OCI-LY1 (cell line): ENCODE measurements around the gene UBAP1L.

ENCODE experiments used
- H2AFZ ChIP-seq: fragments of 200-600 bp; sonication (generic), shearing (Covaris generic); 2 replicates; pipeline ENCODE4 v1.6.0; 2014; ENCODE audit warnings: antibody characterized with exemption, mild to moderate bottlenecking, low read length
- H3F3A ChIP-seq: fragments of 200-600 bp; sonication (generic), shearing (Covaris generic); 2 replicates; pipeline ENCODE4 v1.6.0; 2014; ENCODE audit warnings: mild to moderate bottlenecking, antibody characterized with exemption, low read length, moderate library complexity; ENCODE audit not compliant: insufficient read depth
- H3K27ac ChIP-seq: fragments of 200-600 bp; sonication (generic); 2 replicates; pipeline ENCODE4 v1.5.1; 2014; ENCODE audit warnings: low read length, mixed run types, mild to moderate bottlenecking, low read depth; ENCODE audit not compliant: poor library complexity, severe bottlenecking
- H3K27me3 ChIP-seq: fragments of 200-600 bp; sonication (generic); 2 replicates; pipeline ENCODE4 v1.6.0; 2014; ENCODE audit warnings: antibody characterized with exemption, mild to moderate bottlenecking, low read length, moderate library complexity; ENCODE audit not compliant: insufficient read depth
- H3K36me3 ChIP-seq: fragments of 200-600 bp; sonication (generic); 2 replicates; pipeline ENCODE4 v1.6.1; 2014; ENCODE audit warnings: mild to moderate bottlenecking, antibody characterized with exemption, low read length, moderate library complexity, mixed read lengths; ENCODE audit not compliant: insufficient read depth
- H3K4me1 ChIP-seq: fragments of 200-600 bp; sonication (generic); 2 replicates; pipeline ENCODE4 v1.5.1; 2014; ENCODE audit warnings: mild to moderate bottlenecking, low read length, moderate library complexity; ENCODE audit not compliant: insufficient read depth, severe bottlenecking
- H3K4me2 ChIP-seq: fragments of 200-600 bp; sonication (generic), shearing (Covaris generic); 2 replicates; pipeline ENCODE4 v1.6.1; 2014; ENCODE audit warnings: low read length
- H3K4me3 ChIP-seq: fragments of 200-600 bp; sonication (generic); 2 replicates; pipeline ENCODE4 v1.5.1; 2014; ENCODE audit warnings: low read length, low read depth, mild to moderate bottlenecking, mixed read lengths; ENCODE audit not compliant: poor library complexity, severe bottlenecking
- H3K79me2 ChIP-seq: fragments of 200-600 bp; shearing (Covaris generic); 2 replicates; pipeline ENCODE4 v1.6.1; 2016; ENCODE audit warnings: mixed run types, low read length, mixed read lengths; ENCODE audit not compliant: insufficient read depth
- H3K9ac ChIP-seq: fragments of 200-600 bp; sonication (generic), shearing (Covaris generic); 2 replicates; pipeline ENCODE4 v1.6.1; 2014; ENCODE audit warnings: mild to moderate bottlenecking, low read length, mixed read lengths
- H3K9me2 ChIP-seq: fragments of 200-600 bp; sonication (generic), shearing (Covaris generic); 2 replicates; pipeline ENCODE4 v1.6.1; 2014; ENCODE audit warnings: low read depth, mild to moderate bottlenecking, low read length, mixed read lengths
- H3K9me3 ChIP-seq: fragments of 200-600 bp; shearing (Covaris generic); 2 replicates; pipeline ENCODE4 v1.6.1; 2014; ENCODE audit warnings: low read length, mixed read lengths
- H4K20me1 ChIP-seq: fragments of 200-600 bp; sonication (generic), shearing (Covaris generic); 2 replicates; pipeline ENCODE4 v1.6.0; 2016; ENCODE audit warnings: mild to moderate bottlenecking, low read length; ENCODE audit not compliant: insufficient read depth
- CTCF ChIP-seq: fragments of 200-600 bp; sonication (generic), shearing (Covaris generic); IDR thresholded peaks from 2 replicates; pipeline ENCODE4 v1.5.1; 2017; ENCODE audit warnings: mild to moderate bottlenecking, antibody characterized with exemption, low read length, moderate library complexity, mixed read lengths
- EZH2 ChIP-seq: fragments of 200-600 bp; sonication (generic), shearing (Covaris generic); IDR thresholded peaks from 2 replicates; pipeline ENCODE4 v1.8.0; 2017; ENCODE audit warnings: borderline replicate concordance, mixed run types, mild to moderate bottlenecking, antibody characterized with exemption, low read length, moderate library complexity, mixed read lengths

The UBAP1L gene

GRCh38 chr15:65097651-65098263, 17.2 kb downstream of the UBAP1L start:
- H3K27me3 ChIP-seq, result no peaks in the 10 kb centered on the region
- TF ChIP-seq EZH2 (no peak), CTCF (no peak)
- no peaks in the 10 kb centered on the region for H4K20me1 ChIP-seq
- H3K9me2 ChIP-seq, result no peaks in the 10 kb centered on the region
- H3K4me2 ChIP-seq, result no peak overlapping the region
- H3K9me3 ChIP-seq, result no peaks in the 10 kb centered on the region
- H3K36me3 ChIP-seq, result peaks cover 19% of the 10 kb centered on the region; the same call in 1 of the 2 replicates
- H3K9ac ChIP-seq, result no peak overlapping the region
- H3K27ac ChIP-seq, result no peak overlapping the region
- H2AFZ ChIP-seq, result no peak overlapping the region
- H3K4me1 ChIP-seq, result no peaks in the 10 kb centered on the region
- H3K4me3 ChIP-seq, result no peak overlapping the region
- H3F3A ChIP-seq, result no peaks in the 10 kb centered on the region
- H3K79me2 ChIP-seq, result no peaks in the 10 kb centered on the region

- Histone ChIP-seq H3K4me1 (no peaks in the 10 kb centered on the region), H3K27me3 (no peaks in the 10 kb centered on the region), H3K9me2 (no peaks in the 10 kb centered on the region), H3K79me2 (no peaks in the 10 kb centered on the region), H3K9me3 (no peaks in the 10 kb centered on the region), H3K4me2 (no peak overlapping the region), H4K20me1 (no peaks in the 10 kb centered on the region), H3K9ac (no peak overlapping the region), H3K36me3 (peaks cover 19% of the 10 kb centered on the region; the same call in 1 of the 2 replicates), H3K4me3 (no peak overlapping the region), H3K27ac (no peak overlapping the region), H3F3A (no peaks in the 10 kb centered on the region), H2AFZ (no peak overlapping the region)
- TF ChIP-seq EZH2, result no peak
- no peak for TF ChIP-seq CTCF
These were observed 18.3 kb downstream of the UBAP1L start for GRCh38 chr15:65096481-65097385.

- H4K20me1 ChIP-seq, result no peaks in the 10 kb centered on the region
- no peaks in the 10 kb centered on the region for H3K4me1 ChIP-seq
- no peak overlapping the region for H3K9ac ChIP-seq
- no peaks in the 10 kb centered on the region for H3K9me3 ChIP-seq
- H3K9me2 ChIP-seq, result no peaks in the 10 kb centered on the region
- TF ChIP-seq CTCF (no peak), EZH2 (no peak)
- H3K79me2 ChIP-seq, result no peaks in the 10 kb centered on the region
- no peak overlapping the region for H3K27ac ChIP-seq
- no peak overlapping the region for H2AFZ ChIP-seq
- no peak overlapping the region for H3K4me3 ChIP-seq
- no peaks in the 10 kb centered on the region for H3F3A ChIP-seq
- no peaks in the 10 kb centered on the region for H3K27me3 ChIP-seq
- H3K36me3 ChIP-seq, result peaks cover 19% of the 10 kb centered on the region; the same call in 1 of the 2 replicates
- no peak overlapping the region for H3K4me2 ChIP-seq
These were observed 19.3 kb downstream of the UBAP1L start for GRCh38 chr15:65095747-65096104.
